Measurements from ENCODE around the gene ANO7.

DNA sequence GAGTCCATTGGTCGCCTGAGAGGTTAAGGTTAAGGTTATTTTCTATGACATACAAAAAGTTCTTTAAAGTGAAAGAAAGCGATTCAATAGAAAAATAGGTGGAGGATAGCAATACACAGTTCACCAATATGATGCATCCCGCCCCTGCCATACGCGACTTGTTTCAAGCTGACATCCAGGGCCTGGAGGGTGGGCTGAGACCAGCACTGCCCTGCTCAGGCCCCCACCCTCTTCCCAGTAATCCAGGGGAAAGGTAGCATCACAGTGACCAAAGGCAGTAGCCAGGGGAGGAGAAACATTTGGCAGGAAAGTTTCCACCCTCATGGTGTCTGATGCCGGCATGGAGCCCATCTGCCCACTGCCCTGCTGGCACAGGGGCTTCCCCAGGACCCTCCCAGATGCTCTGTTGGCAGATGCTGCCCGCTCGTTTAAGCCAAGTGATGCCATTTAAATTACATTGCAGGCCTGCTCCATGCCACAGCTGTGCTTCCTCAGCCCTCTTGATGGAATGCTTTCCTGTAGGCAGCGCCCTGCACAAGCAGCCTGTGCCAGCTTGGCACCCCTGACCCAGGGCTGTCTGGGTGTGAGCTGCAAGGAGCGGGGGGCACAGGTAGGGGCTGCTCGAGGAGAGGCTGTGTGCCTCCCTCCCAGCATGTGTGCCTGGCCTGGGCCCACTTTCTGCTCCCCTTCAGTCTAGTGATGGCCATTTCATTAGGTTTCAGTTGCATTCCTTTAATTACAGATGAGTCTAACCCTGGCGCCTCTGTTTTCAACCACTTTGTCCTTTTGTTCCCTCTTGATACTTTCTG is 10.7 kb upstream of the ANO7 start:
- TF ChIP-seq POLR2A (IDR thresholded peaks at IDR 0.05; ENCODE audit: low read length), result no peak
- TF ChIP-seq GATA1 (IDR thresholded peaks at IDR 0.05; ENCODE audit: low read depth, low read length), result no peak
